ACC112 (cell line): Measurements from ENCODE around the gene SPATA31C2.
"Not testable (repeated sequence)": the region's sequence is repeated elsewhere in the genome, so short reads cannot be mapped to it uniquely, and the experiment has no call there.

Source experiments
- H2AFZ ChIP-seq: fragments of 200-600 bp; sonication (generic); one replicate; pipeline ENCODE4 v1.6.0; 2017; ENCODE audit warnings: antibody characterized with exemption, low read length; ENCODE audit not compliant: unreplicated experiment
- H3K27ac ChIP-seq: fragments of 200-600 bp; sonication (generic); 2 replicates; pipeline ENCODE4 v1.5.1; 2014; ENCODE audit warnings: low read depth, mild to moderate bottlenecking, antibody characterized with exemption, low read length, moderate library complexity
- H3K27me3 ChIP-seq: fragments of 200-600 bp; sonication (generic); 2 replicates; pipeline ENCODE4 v1.6.1; 2014; ENCODE audit warnings: mild to moderate bottlenecking, antibody characterized with exemption, low read length, moderate library complexity, mixed read lengths; ENCODE audit not compliant: insufficient read depth
- H3K36me3 ChIP-seq: fragments of 200-600 bp; sonication (generic); 2 replicates; pipeline ENCODE4 v1.6.1; 2016; ENCODE audit warnings: mild to moderate bottlenecking, antibody characterized with exemption, low read length, moderate library complexity, mixed read lengths; ENCODE audit not compliant: insufficient read depth
- H3K4me1 ChIP-seq: fragments of 200-600 bp; sonication (generic); one replicate; pipeline ENCODE4 v1.6.1; 2016; ENCODE audit warnings: low read length, mixed read lengths; ENCODE audit not compliant: insufficient read depth, unreplicated experiment, control insufficient read depth
- H3K4me3 ChIP-seq: fragments of 200-600 bp; sonication (generic); 2 replicates; pipeline ENCODE4 v1.5.1; 2014; ENCODE audit warnings: mild to moderate bottlenecking, low read depth, low read length
- H3K79me2 ChIP-seq: fragments of 200-600 bp; sonication (generic); one replicate; pipeline ENCODE4 v1.6.0; 2016; ENCODE audit warnings: low read length; ENCODE audit not compliant: control insufficient read depth, unreplicated experiment, insufficient read depth

SPATA31C2 gene

DNA sequence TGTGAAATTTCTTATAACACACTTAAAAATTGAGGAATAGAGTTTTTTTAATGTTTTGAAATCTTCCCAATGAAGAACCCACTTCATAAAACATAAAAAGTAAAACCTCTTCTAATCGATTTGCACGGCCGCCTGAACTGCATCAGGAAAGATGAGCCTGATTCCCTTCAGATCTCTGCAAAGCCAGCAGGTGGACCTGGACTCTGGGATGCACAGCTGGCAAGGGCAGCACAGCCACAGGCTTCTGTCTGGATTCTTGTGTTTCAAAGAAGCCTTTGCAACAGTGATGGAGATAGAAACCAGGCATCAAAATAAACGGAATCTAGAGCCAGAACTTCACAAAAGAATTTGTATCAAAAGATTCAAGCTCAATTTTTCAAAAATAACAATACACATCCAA lies 36.0 kb upstream of the SPATA31C2 start:
- H3K27ac ChIP-seq, result no peak overlapping the region
- no peak overlapping the region for H2AFZ ChIP-seq
- H3K36me3 ChIP-seq, result no peaks in the 10 kb centered on the region
- H3K4me3 ChIP-seq, result no peak overlapping the region
- peaks cover 26% of the 10 kb centered on the region for H3K27me3 ChIP-seq
- H3K4me1 ChIP-seq, result no peaks in the 10 kb centered on the region
- no peaks in the 10 kb centered on the region for H3K79me2 ChIP-seq

- no peak overlapping the region for H3K27ac ChIP-seq
Observed at GRCh38 chr9:88173378-88173999, 35.2 kb upstream of the SPATA31C2 start.

DNA sequence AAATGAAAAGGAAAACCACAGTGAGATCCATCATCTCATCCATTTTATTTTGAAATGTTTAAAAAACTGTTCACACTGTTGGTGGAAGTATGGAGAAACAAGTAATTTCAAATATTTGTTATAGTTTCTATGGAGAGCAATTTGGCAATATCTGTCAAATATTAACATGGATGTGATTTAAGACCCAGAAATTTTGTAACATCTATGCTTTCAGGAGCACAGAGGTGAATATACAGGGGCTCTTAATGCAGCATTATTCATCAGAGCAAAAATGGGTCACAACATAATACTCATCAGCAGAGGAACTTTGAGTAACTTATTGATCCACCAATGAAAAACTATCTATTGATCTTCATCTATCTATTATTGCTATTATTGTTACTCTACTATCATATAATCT lies 31.4 kb upstream of the SPATA31C2 start:
- no peaks in the 10 kb centered on the region for H3K79me2 ChIP-seq
- no peak overlapping the region for H2AFZ ChIP-seq
- H3K36me3 ChIP-seq, result no peaks in the 10 kb centered on the region
- H3K27me3 ChIP-seq, result peaks cover 3% of the 10 kb centered on the region; the same call in 1 of the 2 replicates
- H3K4me3 ChIP-seq, result no peak overlapping the region
- H3K27ac ChIP-seq, result no peak overlapping the region
- no peaks in the 10 kb centered on the region for H3K4me1 ChIP-seq

More at GRCh38 chr9:88173378-88173999, 35.2 kb upstream of the SPATA31C2 start:
- H3K27me3 ChIP-seq, result peaks cover 26% of the 10 kb centered on the region
- H3K4me3 ChIP-seq, result no peak overlapping the region
- H2AFZ ChIP-seq, result no peak overlapping the region
- H3K36me3 ChIP-seq, result no peaks in the 10 kb centered on the region
- no peaks in the 10 kb centered on the region for H3K4me1 ChIP-seq
- no peaks in the 10 kb centered on the region for H3K79me2 ChIP-seq

- Histone ChIP-seq H3K4me3 (no peak overlapping the region), H3K79me2 (no peaks in the 10 kb centered on the region), H2AFZ (no peak overlapping the region), H3K27ac (no peak overlapping the region), H3K27me3 (no peaks in the 10 kb centered on the region), H3K4me1 (no peaks in the 10 kb centered on the region), H3K36me3 (no peaks in the 10 kb centered on the region)
Observed at GRCh38 chr9:88168564-88168963, 30.3 kb upstream of the SPATA31C2 start.

- Histone ChIP-seq H3K4me3 (no peak overlapping the region), H3K36me3 (no peaks in the 10 kb centered on the region), H3K27ac (no peak overlapping the region), H3K27me3 (peaks cover 10% of the 10 kb centered on the region; the same call in 1 of the 2 replicates), H3K79me2 (no peaks in the 10 kb centered on the region), H2AFZ (no peak overlapping the region), H3K4me1 (no peaks in the 10 kb centered on the region)
Observed at GRCh38 chr9:88166660-88167059, 28.4 kb upstream of the SPATA31C2 start.

GRCh38 chr9:88164850-88165249 lies 26.6 kb upstream of the SPATA31C2 start:
- no peak overlapping the region for H2AFZ ChIP-seq
- no peak overlapping the region for H3K27ac ChIP-seq
- no peaks in the 10 kb centered on the region for H3K4me1 ChIP-seq
- no peaks in the 10 kb centered on the region for H3K79me2 ChIP-seq
- H3K4me3 ChIP-seq, result no peak overlapping the region
- no peaks in the 10 kb centered on the region for H3K36me3 ChIP-seq
- peaks cover 28% of the 10 kb centered on the region for H3K27me3 ChIP-seq

- Histone ChIP-seq H3K27ac (no peak overlapping the region), H3K4me3 (no peak overlapping the region), H2AFZ (no peak overlapping the region)
Observed at GRCh38 chr9:88161144-88161543, 22.9 kb upstream of the SPATA31C2 start.

DNA sequence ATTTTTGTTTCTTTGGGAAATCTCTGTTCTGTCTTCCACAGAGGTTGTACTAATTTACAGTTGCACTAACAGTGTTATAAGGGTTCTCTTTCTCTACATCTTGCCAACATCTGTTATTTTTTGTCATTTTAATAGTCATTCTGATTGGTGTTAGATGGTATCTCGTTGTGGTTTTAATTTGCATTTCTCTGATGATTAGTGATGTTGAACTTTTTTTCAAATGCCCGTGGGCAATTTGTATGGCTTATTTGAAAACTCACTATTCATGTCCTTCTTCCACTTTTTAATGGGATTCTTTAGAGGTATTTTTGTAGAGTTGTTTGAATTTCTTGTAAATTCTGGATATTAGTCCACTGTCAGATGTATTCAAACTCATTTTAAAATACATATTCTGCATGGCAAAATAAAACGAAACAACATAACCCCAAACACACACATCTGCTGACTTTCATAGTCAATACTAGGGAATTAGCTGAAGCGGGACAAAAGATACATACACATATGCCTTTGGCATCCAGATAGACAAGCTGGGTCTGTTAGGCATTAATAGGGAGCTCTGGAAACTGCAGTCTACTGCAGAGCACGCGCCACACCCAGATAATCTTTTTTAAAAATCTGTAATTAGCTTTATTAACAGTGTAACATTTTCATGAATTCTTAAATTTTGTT lies 5.8 kb upstream of the SPATA31C2 start:
- Histone ChIP-seq H3K27me3 (peaks cover 48% of the 10 kb centered on the region), H3K79me2 (no peaks in the 10 kb centered on the region), H3K4me3 (no peak overlapping the region), H3K36me3 (no peaks in the 10 kb centered on the region), H3K4me1 (no peaks in the 10 kb centered on the region), H3K27ac (no peak overlapping the region), H2AFZ (no peak overlapping the region)

More at GRCh38 chr9:88161144-88161543, 22.9 kb upstream of the SPATA31C2 start:
- no peaks in the 10 kb centered on the region for H3K79me2 ChIP-seq
- H3K36me3 ChIP-seq, result no peaks in the 10 kb centered on the region
- H3K4me1 ChIP-seq, result no peaks in the 10 kb centered on the region
- peaks cover 43% of the 10 kb centered on the region for H3K27me3 ChIP-seq

- H3K36me3 ChIP-seq, result no peaks in the 10 kb centered on the region
- no peak overlapping the region for H3K27ac ChIP-seq
- no peak overlapping the region for H2AFZ ChIP-seq
- no peaks in the 10 kb centered on the region for H3K79me2 ChIP-seq
- H3K4me1 ChIP-seq, result no peaks in the 10 kb centered on the region
- no peak overlapping the region for H3K4me3 ChIP-seq
- peaks cover 41% of the 10 kb centered on the region for H3K27me3 ChIP-seq
Observed at GRCh38 chr9:88143179-88143578, 4.9 kb upstream of the SPATA31C2 start.

DNA sequence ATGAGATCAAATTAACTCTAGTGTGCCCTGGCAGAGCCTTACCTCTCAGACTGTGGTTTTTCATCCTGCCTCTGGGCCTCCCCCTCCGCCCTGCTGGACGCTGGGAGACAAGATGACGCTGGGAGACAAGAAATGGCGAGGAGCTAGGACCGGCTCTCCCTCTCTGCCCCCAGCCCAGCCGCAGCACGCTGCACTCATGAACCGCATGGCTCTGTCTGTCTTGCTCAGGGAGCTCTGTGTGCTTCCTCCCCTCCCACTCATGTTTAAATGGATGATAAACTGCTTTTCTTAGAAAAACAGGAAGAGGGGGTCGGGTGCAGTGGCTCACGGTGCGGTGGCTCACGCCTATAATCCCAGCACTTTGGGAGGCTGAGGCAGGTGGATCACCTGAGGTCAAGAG lies 4.7 kb downstream of the SPATA31C2 start:
- not testable (repeated sequence) for H3K4me3 ChIP-seq, H3K27ac ChIP-seq, H3K27me3 ChIP-seq, H2AFZ ChIP-seq, H3K4me1 ChIP-seq, H3K36me3 ChIP-seq, H3K79me2 ChIP-seq

DNA sequence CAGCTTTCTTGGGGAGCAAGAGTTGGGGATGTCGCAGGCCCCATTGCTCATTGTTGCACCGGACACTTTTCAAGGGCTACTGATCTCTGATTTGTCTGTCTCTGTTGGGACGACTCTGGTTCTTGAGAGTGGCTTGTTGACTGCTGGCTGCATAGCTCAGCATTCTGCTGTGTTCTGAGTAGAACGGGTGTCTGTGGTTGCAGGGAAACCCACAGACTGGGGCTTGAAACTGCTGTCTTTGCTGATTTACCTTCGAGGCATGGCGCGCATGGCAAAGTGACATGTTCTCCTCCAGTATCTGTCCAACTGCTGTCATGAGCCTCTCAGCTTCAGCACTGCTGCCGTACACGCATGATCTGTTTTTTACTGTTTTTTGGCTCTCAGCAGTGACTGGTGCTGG lies 8.7 kb downstream of the SPATA31C2 start:
- H3K36me3 ChIP-seq, H2AFZ ChIP-seq, H3K79me2 ChIP-seq, H3K27me3 ChIP-seq, H3K4me1 ChIP-seq, H3K4me3 ChIP-seq, H3K27ac ChIP-seq: not testable (repeated sequence)
